Endodermal cell (in vitro differentiated cells): ENCODE results near the gene NCSTN. TPM values are rescaled to one million over a fixed set of nuclear protein-coding genes. Genes with fewer than 3 reads are reported as not detected.

Experiments
- DNase-seq: peaks from one replicate; pipeline ENCODE4 v3.0.0-alpha.2; 2017
- H3K27ac ChIP-seq: 2 replicates; pipeline ENCODE4 v1.5.1; 2013; ENCODE audit warnings: mild to moderate bottlenecking, low read depth, low read length, moderate library complexity
- H3K27me3 ChIP-seq: 2 replicates; pipeline ENCODE4 v1.6.1; 2013; ENCODE audit warnings: mild to moderate bottlenecking, low read length, moderate library complexity; ENCODE audit not compliant: insufficient read depth, control insufficient read depth, poor library complexity, severe bottlenecking
- H3K36me3 ChIP-seq: 2 replicates; pipeline ENCODE4 v1.7.0; 2013; ENCODE audit warnings: mild to moderate bottlenecking, low read length, moderate library complexity; ENCODE audit not compliant: control insufficient read depth, insufficient read depth
- H3K4me1 ChIP-seq: one replicate; pipeline ENCODE4 v1.7.0; 2013; ENCODE audit warnings: low read length; ENCODE audit not compliant: control insufficient read depth, insufficient read depth
- H3K4me3 ChIP-seq: 2 replicates; pipeline ENCODE4 v1.5.1; 2013; ENCODE audit warnings: mild to moderate bottlenecking, low read length, moderate library complexity
- H3K9ac ChIP-seq: 2 replicates; pipeline ENCODE4 v1.6.1; 2013; ENCODE audit warnings: mild to moderate bottlenecking, low read length, moderate library complexity; ENCODE audit not compliant: poor library complexity, severe bottlenecking; ENCODE audit errors: extremely low read depth
- H3K9me3 ChIP-seq: 2 replicates; pipeline ENCODE4 v1.6.1; 2013; ENCODE audit warnings: mild to moderate bottlenecking, low read length, moderate library complexity; ENCODE audit not compliant: control insufficient read depth
- H3K27ac Mint-ChIP-seq: 2 replicates; pipeline ENCODE4 v1.8.0; 2020; ENCODE audit warnings: mixed read lengths
- H3K27me3 Mint-ChIP-seq: 2 replicates; pipeline ENCODE4 v1.8.0; 2021; ENCODE audit warnings: mild to moderate bottlenecking, mixed read lengths; ENCODE audit not compliant: insufficient read depth
- H3K36me3 Mint-ChIP-seq: 2 replicates; pipeline ENCODE4 v1.8.0; 2020; ENCODE audit warnings: low read depth, mixed read lengths
- H3K4me1 Mint-ChIP-seq: 2 replicates; pipeline ENCODE4 v1.8.0; 2020; ENCODE audit warnings: mixed read lengths
- H3K4me3 Mint-ChIP-seq: 2 replicates; pipeline ENCODE4 v1.8.0; 2020; ENCODE audit warnings: mild to moderate bottlenecking, moderate library complexity, mixed read lengths
- H3K9me3 Mint-ChIP-seq: 2 replicates; pipeline ENCODE4 v1.8.0; 2020; ENCODE audit warnings: mild to moderate bottlenecking, mixed read lengths
- WGBS, 2 experiments: methylation state at CpG; one replicate each; pipeline versions ENCODE4 v1.1.5 to v1.1.7; 2013; ENCODE audit warnings: missing lambda C conversion rate in 2 of 2, mixed read lengths in 1 of 2; ENCODE audit not compliant: insufficient coverage in 1 of 2, insufficient read length in 1 of 2; 5-methylcytosine and 5-hydroxymethylcytosine counted together
- total RNA-seq, 2 donors: library from RNA; stranded (reverse); fragmentation: NEBNext Ultra II Directional in 1 of 2; extraction: Animal tissue kit (Norgen Biotek cat#: 25700) in 1 of 2; gene quantifications; 2 replicates in 1 of 2; 3 replicates in 1 of 2; pipeline ENCODE4 v1.2.1, GENCODE V29; 2021
- TF ChIP-seq, protein P1 (sequence below): fragments of 200-600 bp; sonication (generic); conservative IDR thresholded peaks from 2 replicates; pipeline ENCODE4 v1.5.0; 2021; ENCODE audit warnings: antibody characterized with exemption, mild to moderate bottlenecking

The NCSTN gene
- total RNA-seq, 2 donors from 2014 or later, result 103 to 107 TPM

DNA sequence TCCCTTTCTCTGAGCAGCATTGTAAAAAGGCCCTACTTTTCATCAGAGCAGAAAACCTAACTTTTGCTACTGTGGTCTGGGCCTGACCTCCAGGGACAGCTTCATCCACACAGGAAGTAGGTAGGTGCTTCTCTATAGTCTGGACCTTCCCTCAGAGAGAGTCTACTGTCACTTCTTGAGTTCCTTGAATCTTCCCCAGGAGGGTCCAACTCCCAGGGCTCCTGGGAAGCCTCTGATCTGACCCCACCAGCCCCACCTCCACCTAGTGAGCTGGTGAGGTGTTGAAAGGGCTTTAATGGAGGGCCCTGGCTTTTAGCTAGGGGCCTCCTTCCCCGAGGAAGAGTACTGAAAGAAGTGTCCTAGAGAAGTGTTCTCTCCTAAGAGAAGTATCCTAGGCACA, 54.5 kb downstream of the NCSTN start:
- Histone ChIP-seq H3K27me3 (no peaks in the 10 kb centered on the region), H3K9me3 (no peaks in the 10 kb centered on the region), H3K4me1 (no peaks in the 10 kb centered on the region), H3K4me3 (no peak overlapping the region), H3K9ac (no peak overlapping the region), H3K36me3 (no peaks in the 10 kb centered on the region), H3K27ac (no peak overlapping the region)
- H3K36me3 Mint-ChIP-seq, result no peaks in the 10 kb centered on the region
- H3K27ac Mint-ChIP-seq, result no peak overlapping the region
- H3K4me1 Mint-ChIP-seq, result peaks cover 33% of the 10 kb centered on the region
- 77 to 100% methylated on average over 1 of the region's 1 CpG for WGBS, 2 experiments
- no peaks in the 10 kb centered on the region for H3K27me3 Mint-ChIP-seq
- H3K4me3 Mint-ChIP-seq, result no peak overlapping the region
- no peak for DNase-seq
- no peaks in the 10 kb centered on the region for H3K9me3 Mint-ChIP-seq
- TF ChIP-seq, protein P1, sequence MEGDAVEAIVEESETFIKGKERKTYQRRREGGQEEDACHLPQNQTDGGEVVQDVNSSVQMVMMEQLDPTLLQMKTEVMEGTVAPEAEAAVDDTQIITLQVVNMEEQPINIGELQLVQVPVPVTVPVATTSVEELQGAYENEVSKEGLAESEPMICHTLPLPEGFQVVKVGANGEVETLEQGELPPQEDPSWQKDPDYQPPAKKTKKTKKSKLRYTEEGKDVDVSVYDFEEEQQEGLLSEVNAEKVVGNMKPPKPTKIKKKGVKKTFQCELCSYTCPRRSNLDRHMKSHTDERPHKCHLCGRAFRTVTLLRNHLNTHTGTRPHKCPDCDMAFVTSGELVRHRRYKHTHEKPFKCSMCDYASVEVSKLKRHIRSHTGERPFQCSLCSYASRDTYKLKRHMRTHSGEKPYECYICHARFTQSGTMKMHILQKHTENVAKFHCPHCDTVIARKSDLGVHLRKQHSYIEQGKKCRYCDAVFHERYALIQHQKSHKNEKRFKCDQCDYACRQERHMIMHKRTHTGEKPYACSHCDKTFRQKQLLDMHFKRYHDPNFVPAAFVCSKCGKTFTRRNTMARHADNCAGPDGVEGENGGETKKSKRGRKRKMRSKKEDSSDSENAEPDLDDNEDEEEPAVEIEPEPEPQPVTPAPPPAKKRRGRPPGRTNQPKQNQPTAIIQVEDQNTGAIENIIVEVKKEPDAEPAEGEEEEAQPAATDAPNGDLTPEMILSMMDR, result no peak

DNA sequence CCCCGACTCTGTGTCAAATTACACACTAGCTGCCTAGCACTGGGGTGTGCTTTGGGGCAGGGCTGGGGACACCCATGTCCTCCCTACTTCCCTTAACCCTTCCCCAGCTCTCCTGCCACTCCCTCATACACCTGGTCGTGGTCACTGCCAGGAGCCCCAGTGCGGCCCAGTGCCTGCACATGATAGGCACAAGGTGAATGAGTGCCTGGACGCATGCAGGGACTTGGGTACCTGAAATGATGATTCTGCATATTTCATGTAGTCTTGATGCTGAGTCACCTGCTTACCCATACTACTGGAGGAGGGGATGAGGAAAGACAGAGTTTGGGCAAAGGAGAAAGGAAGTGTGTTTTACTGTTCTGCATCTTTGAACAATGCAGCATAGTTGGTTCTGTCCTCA, 55.6 kb downstream of the NCSTN start:
- no peak overlapping the region for H3K9ac ChIP-seq
- H3K27me3 Mint-ChIP-seq, result no peaks in the 10 kb centered on the region
- no peak overlapping the region for H3K4me3 Mint-ChIP-seq
- H3K4me3 ChIP-seq, result no peak overlapping the region
- H3K27ac Mint-ChIP-seq, result no peak overlapping the region
- TF ChIP-seq, protein P1, result no peak
- H3K9me3 ChIP-seq, result no peaks in the 10 kb centered on the region
- H3K36me3 Mint-ChIP-seq, result no peaks in the 10 kb centered on the region
- no peaks in the 10 kb centered on the region for H3K4me1 ChIP-seq
- WGBS, 2 experiments, result 86 to 95% methylated on average over 1 to 4 of the region's 4 CpGs
- no peaks in the 10 kb centered on the region for H3K36me3 ChIP-seq
- H3K9me3 Mint-ChIP-seq, result no peaks in the 10 kb centered on the region
- peaks cover 45% of the 10 kb centered on the region for H3K4me1 Mint-ChIP-seq
- H3K27ac ChIP-seq, result no peak overlapping the region
- DNase-seq, result no peak
- H3K27me3 ChIP-seq, result no peaks in the 10 kb centered on the region

DNA sequence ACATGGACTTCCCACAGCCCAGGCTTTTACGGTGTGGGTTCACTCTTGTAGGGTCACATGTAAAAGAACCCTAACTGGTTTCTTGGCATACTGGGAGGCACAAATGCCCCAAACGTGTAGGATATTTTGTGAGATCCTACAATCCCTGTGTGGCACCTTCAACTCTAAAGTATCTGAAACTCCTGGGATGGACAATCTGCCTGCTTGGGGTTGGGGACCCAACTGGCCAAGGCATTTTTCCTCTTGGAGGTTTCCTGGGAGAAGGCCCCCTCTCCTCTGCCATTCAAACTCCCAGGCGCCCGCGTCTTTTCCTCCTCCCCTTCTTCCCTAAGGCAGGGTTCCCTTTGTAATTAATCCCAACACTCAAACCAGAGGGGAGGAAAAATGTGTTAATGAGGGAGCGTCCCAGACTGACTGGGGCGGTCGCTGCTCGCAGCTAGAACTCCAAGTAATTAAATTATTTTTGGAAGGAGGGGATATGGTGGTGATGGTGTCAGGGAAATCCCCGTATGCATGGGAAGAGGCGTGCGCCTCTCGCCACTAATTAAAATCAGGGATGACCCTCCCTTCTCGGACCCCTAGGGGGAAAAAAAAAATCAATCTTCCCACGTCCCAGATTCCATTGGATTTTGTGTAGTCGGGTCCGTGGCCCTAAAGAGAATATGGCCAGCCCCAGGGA, 56.5 kb downstream of the NCSTN start:
- peak overlapping the region; percentile 80 for H3K4me3 Mint-ChIP-seq
- no peaks in the 10 kb centered on the region for H3K36me3 ChIP-seq
- 8 to 22% methylated on average over 4 to 16 of the region's 17 CpGs for WGBS, 2 experiments
- peak overlapping the region; percentile 81 for H3K27ac Mint-ChIP-seq
- peak overlapping the region; percentile 84 for H3K9ac ChIP-seq
- H3K27ac ChIP-seq, result peak overlapping the region; percentile 99
- no peaks in the 10 kb centered on the region for H3K9me3 ChIP-seq
- H3K4me1 Mint-ChIP-seq, result peaks cover 53% of the 10 kb centered on the region
- H3K36me3 Mint-ChIP-seq, result no peaks in the 10 kb centered on the region
- TF ChIP-seq, protein P1, result peak; percentile 54
- no peaks in the 10 kb centered on the region for H3K9me3 Mint-ChIP-seq
- peaks cover 1% of the 10 kb centered on the region for H3K4me1 ChIP-seq
- H3K27me3 ChIP-seq, result no peaks in the 10 kb centered on the region
- H3K27me3 Mint-ChIP-seq, result no peaks in the 10 kb centered on the region
- DNase-seq, result peak; percentile 72
- H3K4me3 ChIP-seq, result peak overlapping the region; percentile 83
